Activated CD8-positive, alpha-beta T cell treated with anti-CD3 and anti-CD28 coated beads, Interleukin-2, amount 10 ng/mL, durations not matched to agents 7 days and 5 days (primary cell): Measurements from ENCODE around the gene ROCK2. TPM values are rescaled to one million over a fixed set of nuclear protein-coding genes. Genes with fewer than 3 reads are reported as not detected.

Source experiments
- ATAC-seq: fragments of 150-1000 bp; cut with Tn5 transposase; one replicate; pipeline ENCODE4 v1.10.0; 2021; ENCODE audit warnings: moderate library complexity
- CTCF ChIA-PET: fragments of 350-600 bp; sonication (Branson Sonifier 250); formaldehyde crosslinking; loops from one replicate; lab custom pipeline; 2021; ENCODE audit warnings: antibody characterized with exemption; lab: Charles Lee
- POLR2A ChIA-PET: fragments of 350-600 bp; sonication (Branson Sonifier 250); formaldehyde crosslinking; loops from one replicate; lab custom pipeline; 2021; ENCODE audit warnings: antibody characterized with exemption; lab: Charles Lee
- DNase-seq: peaks from one replicate; pipeline ENCODE4 v3.0.0-alpha.2; 2020
- H3K27ac Mint-ChIP-seq: one replicate; pipeline ENCODE4 v1.8.0; 2021; ENCODE audit warnings: mild to moderate bottlenecking, mixed read lengths
- H3K27me3 Mint-ChIP-seq: one replicate; pipeline ENCODE4 v1.8.0; 2021; ENCODE audit warnings: low read depth, mixed read lengths
- H3K36me3 Mint-ChIP-seq: one replicate; pipeline ENCODE4 v1.8.0; 2021; ENCODE audit warnings: low read depth, mixed read lengths
- H3K4me1 Mint-ChIP-seq: one replicate; pipeline ENCODE4 v1.8.0; 2021; ENCODE audit warnings: low read depth, mixed read lengths
- H3K4me3 Mint-ChIP-seq: one replicate; pipeline ENCODE4 v1.8.0; 2021; ENCODE audit warnings: mild to moderate bottlenecking, mixed read lengths
- H3K9me3 Mint-ChIP-seq: one replicate; pipeline ENCODE4 v1.8.0; 2022; ENCODE audit warnings: mixed read lengths; ENCODE audit not compliant: insufficient read depth
- total RNA-seq, 2 experiments: library from RNA; stranded (reverse); gene quantifications; one replicate each; pipeline ENCODE4 v1.2.3, GENCODE V29; 2021

Gene ROCK2
- total RNA-seq, 2 experiments from 2014 or later: 14.0 to 14.6 TPM

GRCh38 chr2:11364565-11364887 is 20.1 kb upstream of the ROCK2 start:
- ChIA-PET POLR2A (no interaction called here), CTCF (no interaction called here)

GRCh38 chr2:11363868-11364564 is 19.6 kb upstream of the ROCK2 start:
- Mint-ChIP-seq H3K4me3 (no peak overlapping the region), H3K9me3 (no peaks in the 10 kb centered on the region), H3K27ac (no peak overlapping the region), H3K27me3 (peaks cover 5% of the 10 kb centered on the region), H3K4me1 (no peaks in the 10 kb centered on the region), H3K36me3 (no peaks in the 10 kb centered on the region)
- ChIA-PET CTCF (no interaction called here), POLR2A (no interaction called here)
- DNase-seq: no peak
- ATAC-seq: no peak

More at GRCh38 chr2:11364565-11364887, 20.1 kb upstream of the ROCK2 start:
- Mint-ChIP-seq H3K4me1 (no peaks in the 10 kb centered on the region), H3K9me3 (no peaks in the 10 kb centered on the region), H3K27me3 (peaks cover 10% of the 10 kb centered on the region), H3K4me3 (no peak overlapping the region), H3K27ac (no peak overlapping the region), H3K36me3 (no peaks in the 10 kb centered on the region)
- no peak for ATAC-seq
- no peak for DNase-seq

GRCh38 chr2:11359865-11360264 is 15.4 kb upstream of the ROCK2 start:
- Mint-ChIP-seq H3K4me3 (no peak overlapping the region), H3K36me3 (no peaks in the 10 kb centered on the region), H3K27me3 (no peaks in the 10 kb centered on the region), H3K4me1 (no peaks in the 10 kb centered on the region), H3K27ac (no peak overlapping the region), H3K9me3 (no peaks in the 10 kb centered on the region)
- ATAC-seq: no peak
- POLR2A ChIA-PET: no interaction called here
- no peak for DNase-seq
- CTCF ChIA-PET: no interaction called here

- DNase-seq (no peak), ATAC-seq (no peak)
- no peaks in the 10 kb centered on the region for H3K4me1 Mint-ChIP-seq
- no peak overlapping the region for H3K4me3 Mint-ChIP-seq
- ChIA-PET CTCF (no interaction called here), POLR2A (no interaction called here)
- H3K9me3 Mint-ChIP-seq: no peaks in the 10 kb centered on the region
- H3K27me3 Mint-ChIP-seq: no peaks in the 10 kb centered on the region
- H3K27ac Mint-ChIP-seq: no peak overlapping the region
- H3K36me3 Mint-ChIP-seq: no peaks in the 10 kb centered on the region
These were observed 13.1 kb upstream of the ROCK2 start for GRCh38 chr2:11357428-11357972.

- Mint-ChIP-seq H3K4me3 (no peak overlapping the region), H3K27ac (no peak overlapping the region), H3K36me3 (no peaks in the 10 kb centered on the region), H3K27me3 (no peaks in the 10 kb centered on the region), H3K4me1 (no peaks in the 10 kb centered on the region), H3K9me3 (no peaks in the 10 kb centered on the region)
- ChIA-PET CTCF (no interaction called here), POLR2A (no interaction called here)
- DNase-seq: no peak
- no peak for ATAC-seq
These were observed 12.3 kb upstream of the ROCK2 start for GRCh38 chr2:11356764-11357163.

- H3K4me3 Mint-ChIP-seq: no peak overlapping the region
- H3K27me3 Mint-ChIP-seq: no peaks in the 10 kb centered on the region
- no peaks in the 10 kb centered on the region for H3K36me3 Mint-ChIP-seq
- H3K27ac Mint-ChIP-seq: no peak overlapping the region
- H3K4me1 Mint-ChIP-seq: no peaks in the 10 kb centered on the region
- DNase-seq: no peak
- H3K9me3 Mint-ChIP-seq: no peaks in the 10 kb centered on the region
- ATAC-seq: no peak
- ChIA-PET POLR2A (interaction anchor here (0.6 kb wide), 1 partner anchor 455 kb away, joined by 4 read pairs; no protein-coding TSS in a partner anchor), CTCF (no interaction called here)
These were observed 11.0 kb upstream of the ROCK2 start for GRCh38 chr2:11355194-11356053.

- POLR2A ChIA-PET: no interaction called here
- H3K4me1 Mint-ChIP-seq: no peaks in the 10 kb centered on the region
These were observed 10.1 kb upstream of the ROCK2 start for GRCh38 chr2:11354363-11355154.

GRCh38 chr2:11352781-11353537 is 8.5 kb upstream of the ROCK2 start:
- CTCF ChIA-PET: no interaction called here
- Mint-ChIP-seq H3K27ac (no peak overlapping the region), H3K4me1 (no peaks in the 10 kb centered on the region), H3K27me3 (peaks cover 16% of the 10 kb centered on the region), H3K4me3 (no peak overlapping the region), H3K9me3 (no peaks in the 10 kb centered on the region), H3K36me3 (no peaks in the 10 kb centered on the region)
- POLR2A ChIA-PET: no interaction called here
- ATAC-seq (no peak), DNase-seq (no peak)

More at GRCh38 chr2:11354363-11355154, 10.1 kb upstream of the ROCK2 start:
- CTCF ChIA-PET: no interaction called here
- Mint-ChIP-seq H3K36me3 (no peaks in the 10 kb centered on the region), H3K27me3 (peaks cover 6% of the 10 kb centered on the region), H3K9me3 (no peaks in the 10 kb centered on the region), H3K4me3 (no peak overlapping the region), H3K27ac (no peak overlapping the region)
- DNase-seq (no peak), ATAC-seq (no peak)

GRCh38 chr2:11348209-11348749 is 3.8 kb upstream of the ROCK2 start:
- POLR2A ChIA-PET: no interaction called here
- Mint-ChIP-seq H3K27ac (no peak overlapping the region), H3K36me3 (peaks cover 2% of the 10 kb centered on the region), H3K27me3 (peaks cover 25% of the 10 kb centered on the region), H3K4me3 (no peak overlapping the region), H3K9me3 (no peaks in the 10 kb centered on the region), H3K4me1 (peaks cover 4% of the 10 kb centered on the region)
- CTCF ChIA-PET: interaction anchor here (1.2 kb wide), 1 partner anchor 234 kb away, joined by 3 read pairs; no protein-coding TSS in a partner anchor
- ATAC-seq: no peak
- no peak for DNase-seq

GRCh38 chr2:11347403-11347959 is 3.0 kb upstream of the ROCK2 start:
- ATAC-seq: no peak
- Mint-ChIP-seq H3K4me1 (peaks cover 12% of the 10 kb centered on the region), H3K27ac (no peak overlapping the region), H3K4me3 (no peak overlapping the region), H3K9me3 (no peaks in the 10 kb centered on the region), H3K27me3 (peaks cover 25% of the 10 kb centered on the region), H3K36me3 (peaks cover 2% of the 10 kb centered on the region)
- ChIA-PET CTCF (no interaction called here), POLR2A (no interaction called here)
- no peak for DNase-seq
